OCI-LY7 (cell line): ENCODE data around the gene RNASE1.

ENCODE experiments used
- CTCF ChIP-seq: fragments of 200-600 bp; sonication (generic); conservative IDR thresholded peaks from 2 replicates; pipeline ENCODE4 v1.5.1; 2014; ENCODE audit warnings: mild to moderate bottlenecking, antibody characterized with exemption, low read length, moderate library complexity, mixed read lengths
- EZH2phosphoT487 ChIP-seq: fragments of 200-600 bp; sonication (generic); IDR thresholded peaks from 2 replicates; pipeline ENCODE4 v1.6.1; 2018; ENCODE audit warnings: low read depth, borderline replicate concordance, mild to moderate bottlenecking, mixed run types, antibody characterized with exemption, low read length, moderate library complexity, mixed read lengths

DNA sequence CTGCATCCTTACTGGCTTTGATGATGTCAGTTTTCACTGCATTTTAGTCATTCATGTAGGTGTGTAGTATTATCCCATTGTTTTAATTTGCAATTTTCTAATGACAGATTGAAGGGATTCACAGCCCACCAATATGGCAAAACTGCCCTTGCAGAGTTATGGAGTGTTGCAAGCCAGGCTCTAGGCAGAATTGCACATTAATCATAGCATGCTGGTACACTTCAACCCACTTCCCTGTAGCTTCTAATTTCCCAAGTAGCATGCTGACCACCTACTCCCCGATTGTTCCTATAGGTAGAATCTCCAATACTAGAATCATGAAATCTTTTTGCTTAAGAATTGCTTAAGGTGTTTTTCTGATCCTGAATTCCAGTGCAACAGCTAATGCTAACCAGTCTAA lies 26.7 kb downstream of the RNASE1 start:
- TF ChIP-seq CTCF: no peak
- TF ChIP-seq EZH2phosphoT487: no peak
